ENCODE results near the gene SGSM2.

- TF ChIP-seq POLR2A (IDR thresholded peaks at IDR 0.05; ENCODE audit: low read length) (peak; percentile 16), GATA1 (IDR thresholded peaks at IDR 0.05; ENCODE audit: low read depth, low read length) (no peak)
Measured at GRCh38 chr17:2323629-2324314, 13.5 kb upstream of the SGSM2 start.

All from erythroblast (primary cell).